GM04503 (cell line): ENCODE results near the gene COA7.

Experiments
- DNase-seq: peaks from one replicate; pipeline ENCODE4 v3.0.0-alpha.2; 2012; ENCODE audit warnings: low read depth

The COA7 gene

DNA sequence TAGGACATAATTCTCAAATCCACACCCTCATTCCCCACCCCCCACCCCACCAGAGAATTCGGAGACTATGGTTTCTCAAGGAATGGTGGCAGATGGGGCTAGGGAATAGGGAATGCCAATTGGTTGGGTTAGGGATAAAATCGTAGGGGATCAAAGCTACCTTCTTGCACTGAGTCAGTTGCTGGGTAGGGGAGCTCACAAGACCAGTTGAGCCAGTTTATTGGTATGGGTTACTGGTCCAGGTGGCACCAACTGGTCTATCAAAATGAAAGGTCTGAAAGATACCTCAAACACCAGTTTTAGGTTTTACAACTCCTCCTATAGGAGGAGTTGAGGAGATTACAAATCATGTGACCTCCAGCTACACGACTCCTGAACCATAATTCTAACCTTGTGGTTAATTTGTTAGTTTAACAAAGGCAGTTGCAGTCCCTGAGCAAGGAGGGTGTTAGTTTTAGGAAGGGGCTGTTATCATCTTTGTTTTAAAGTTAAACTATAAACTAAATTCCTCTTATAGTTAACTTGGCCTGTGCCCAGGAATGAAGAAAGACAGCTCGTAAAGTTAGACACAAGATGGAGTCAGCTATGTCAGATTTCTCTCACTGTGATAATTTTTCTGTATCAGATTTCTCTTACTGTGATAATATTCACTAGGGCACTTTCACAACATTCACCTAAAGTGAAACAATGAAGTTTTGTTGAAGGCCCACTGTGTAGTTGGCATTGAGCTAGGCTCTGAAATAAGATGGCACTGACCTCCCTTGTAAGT, 62.6 kb downstream of the COA7 start:
- no peak for DNase-seq
